ENCODE results near the gene NPAS2.

NPAS2 gene

GRCh38 chr2:100981011-100981410 lies 161.1 kb downstream of the NPAS2 start:
- Mint-ChIP-seq H3K9me3 (no peaks in the 10 kb centered on the region), H3K4me3 (no peak overlapping the region), H3K27ac (no peak overlapping the region), H3K4me1 (ENCODE audit: low read depth in 2 of 2) (peaks cover 4 to 5% of the 10 kb centered on the region in 2 donors), H3K36me3 (ENCODE audit: insufficient read depth) (no peaks in the 10 kb centered on the region), H3K27me3 (peaks cover 12 to 35% of the 10 kb centered on the region in 2 donors)
- ATAC-seq (replicated peaks) (no peak), DNase-seq (no peak)

GRCh38 chr2:100982431-100982861 lies 162.5 kb downstream of the NPAS2 start:
- Mint-ChIP-seq H3K27me3 (peaks cover 6 to 23% of the 10 kb centered on the region in 2 donors), H3K36me3 (ENCODE audit: insufficient read depth) (no peaks in the 10 kb centered on the region), H3K4me3 (no peak overlapping the region), H3K9me3 (no peaks in the 10 kb centered on the region), H3K27ac (no peak overlapping the region), H3K4me1 (ENCODE audit: low read depth in 2 of 2) (peaks cover 2 to 5% of the 10 kb centered on the region in 2 donors)
- no peak for DNase-seq
- ATAC-seq (replicated peaks), result no peak

- Mint-ChIP-seq H3K27me3 (peaks cover 6 to 17% of the 10 kb centered on the region in 2 donors), H3K4me1 (ENCODE audit: low read depth in 2 of 2) (peaks cover 2 to 5% of the 10 kb centered on the region in 2 donors), H3K4me3 (no peak overlapping the region), H3K9me3 (no peaks in the 10 kb centered on the region), H3K36me3 (ENCODE audit: insufficient read depth) (no peaks in the 10 kb centered on the region), H3K27ac (no peak overlapping the region)
- DNase-seq (no peak), ATAC-seq (replicated peaks) (no peak)
Observed at GRCh38 chr2:100983201-100983600, 163.3 kb downstream of the NPAS2 start.

- Mint-ChIP-seq H3K9me3 (no peaks in the 10 kb centered on the region), H3K4me1 (ENCODE audit: low read depth in 2 of 2) (peaks cover 2 to 5% of the 10 kb centered on the region in 2 donors), H3K27ac (no peak overlapping the region), H3K36me3 (ENCODE audit: insufficient read depth) (no peaks in the 10 kb centered on the region), H3K27me3 (peaks cover 6 to 17% of the 10 kb centered on the region in 2 donors), H3K4me3 (no peak overlapping the region)
- DNase-seq, result no peak
- no peak for ATAC-seq (replicated peaks)
Observed at GRCh38 chr2:100983684-100984310, 163.9 kb downstream of the NPAS2 start.

GRCh38 chr2:100984892-100985307 lies 165.0 kb downstream of the NPAS2 start:
- Mint-ChIP-seq H3K9me3 (no peaks in the 10 kb centered on the region), H3K36me3 (ENCODE audit: insufficient read depth) (no peaks in the 10 kb centered on the region), H3K4me3 (no peak overlapping the region), H3K4me1 (ENCODE audit: low read depth in 2 of 2) (peaks cover 2 to 5% of the 10 kb centered on the region in 2 donors), H3K27ac (peak overlapping the region in 1 of 2 donors; percentile 20), H3K27me3 (peaks cover 6 to 17% of the 10 kb centered on the region in 2 donors)
- DNase-seq (peak; percentile 67 to 72 (median 68)), ATAC-seq (replicated peaks) (peak; percentile 80)

- DNase-seq (no peak), ATAC-seq (replicated peaks) (no peak)
- H3K4me1 Mint-ChIP-seq (ENCODE audit: low read depth in 2 of 2), result peaks cover 2 to 5% of the 10 kb centered on the region in 2 donors
- H3K9me3 Mint-ChIP-seq, result no peaks in the 10 kb centered on the region
- H3K27me3 Mint-ChIP-seq, result peaks cover 1 to 17% of the 10 kb centered on the region in 2 donors
- no peak overlapping the region for H3K4me3 Mint-ChIP-seq
- H3K36me3 Mint-ChIP-seq (ENCODE audit: insufficient read depth), result no peaks in the 10 kb centered on the region
- H3K27ac Mint-ChIP-seq, result no peak overlapping the region
Observed at GRCh38 chr2:100986157-100986556, 166.2 kb downstream of the NPAS2 start.

- DNase-seq, result no peak
- H3K27me3 Mint-ChIP-seq, result peaks cover 0 to 4% of the 10 kb centered on the region in 2 donors
- H3K4me1 Mint-ChIP-seq (ENCODE audit: low read depth in 2 of 2), result peaks cover 2 to 5% of the 10 kb centered on the region in 2 donors
- H3K36me3 Mint-ChIP-seq (ENCODE audit: insufficient read depth), result no peaks in the 10 kb centered on the region
- H3K4me3 Mint-ChIP-seq, result no peak overlapping the region
- H3K27ac Mint-ChIP-seq, result no peak overlapping the region
- no peaks in the 10 kb centered on the region for H3K9me3 Mint-ChIP-seq
- no peak for ATAC-seq (replicated peaks)
Observed at GRCh38 chr2:100987536-100987935, 167.6 kb downstream of the NPAS2 start.

- no peaks in the 10 kb centered on the region for H3K27me3 Mint-ChIP-seq
- H3K4me1 Mint-ChIP-seq (ENCODE audit: low read depth in 2 of 2), result peaks cover 2 to 5% of the 10 kb centered on the region in 2 donors
- H3K4me3 Mint-ChIP-seq, result no peak overlapping the region
- no peak overlapping the region for H3K27ac Mint-ChIP-seq
- no peak for DNase-seq
- H3K9me3 Mint-ChIP-seq, result no peaks in the 10 kb centered on the region
- ATAC-seq (replicated peaks), result no peak
- no peaks in the 10 kb centered on the region for H3K36me3 Mint-ChIP-seq (ENCODE audit: insufficient read depth)
Observed at GRCh38 chr2:100987974-100988373, 168.0 kb downstream of the NPAS2 start.

- no peak for ATAC-seq (replicated peaks)
- DNase-seq, result no peak
- Mint-ChIP-seq H3K36me3 (ENCODE audit: insufficient read depth) (no peaks in the 10 kb centered on the region), H3K27me3 (no peaks in the 10 kb centered on the region), H3K4me1 (ENCODE audit: low read depth in 2 of 2) (peaks cover 2 to 5% of the 10 kb centered on the region in 2 donors), H3K4me3 (no peak overlapping the region), H3K27ac (no peak overlapping the region), H3K9me3 (no peaks in the 10 kb centered on the region)
Observed at GRCh38 chr2:100988630-100989417, 168.9 kb downstream of the NPAS2 start.

- H3K9me3 Mint-ChIP-seq, result no peaks in the 10 kb centered on the region
- no peak overlapping the region for H3K4me3 Mint-ChIP-seq
- H3K27me3 Mint-ChIP-seq, result no peaks in the 10 kb centered on the region
- ATAC-seq (replicated peaks) (no peak), DNase-seq (no peak)
- no peaks in the 10 kb centered on the region for H3K36me3 Mint-ChIP-seq (ENCODE audit: insufficient read depth)
- H3K4me1 Mint-ChIP-seq (ENCODE audit: low read depth in 2 of 2), result peaks cover 2 to 5% of the 10 kb centered on the region in 2 donors
- H3K27ac Mint-ChIP-seq, result no peak overlapping the region
Observed at GRCh38 chr2:100989666-100990065, 169.7 kb downstream of the NPAS2 start.

- no peak overlapping the region for H3K27ac Mint-ChIP-seq
- no peaks in the 10 kb centered on the region for H3K36me3 Mint-ChIP-seq (ENCODE audit: insufficient read depth)
- DNase-seq (no peak), ATAC-seq (replicated peaks) (no peak)
- H3K4me3 Mint-ChIP-seq, result no peak overlapping the region
- no peaks in the 10 kb centered on the region for H3K9me3 Mint-ChIP-seq
- no peaks in the 10 kb centered on the region for H3K27me3 Mint-ChIP-seq
- peaks cover 0 to under 1% of the 10 kb centered on the region in 2 donors for H3K4me1 Mint-ChIP-seq (ENCODE audit: low read depth in 2 of 2)
Observed at GRCh38 chr2:100990166-100990565, 170.2 kb downstream of the NPAS2 start.

- Mint-ChIP-seq H3K4me1 (ENCODE audit: low read depth in 2 of 2) (no peaks in the 10 kb centered on the region), H3K27ac (no peak overlapping the region), H3K27me3 (no peaks in the 10 kb centered on the region), H3K4me3 (no peak overlapping the region), H3K36me3 (ENCODE audit: insufficient read depth) (no peaks in the 10 kb centered on the region), H3K9me3 (no peaks in the 10 kb centered on the region)
- ATAC-seq (replicated peaks) (no peak), DNase-seq (no peak)
Observed at GRCh38 chr2:100990650-100991403, 170.9 kb downstream of the NPAS2 start.

- no peak overlapping the region for H3K27ac Mint-ChIP-seq
- no peaks in the 10 kb centered on the region for H3K9me3 Mint-ChIP-seq
- H3K4me1 Mint-ChIP-seq (ENCODE audit: low read depth in 2 of 2), result no peaks in the 10 kb centered on the region
- DNase-seq (no peak), ATAC-seq (replicated peaks) (no peak)
- H3K36me3 Mint-ChIP-seq (ENCODE audit: insufficient read depth), result no peaks in the 10 kb centered on the region
- H3K4me3 Mint-ChIP-seq, result no peak overlapping the region
- H3K27me3 Mint-ChIP-seq, result no peaks in the 10 kb centered on the region
Observed at GRCh38 chr2:100991404-100991773, 171.4 kb downstream of the NPAS2 start.

Data from effector memory CD8-positive, alpha-beta T cell (primary cell).